Raji (cell line): ENCODE results near the gene ERVH48-1.
A peak's percentile ranks its signal among the peaks of the same experiment; 100 is the strongest.

Experiments used
- POLR2A ChIP-seq: IDR thresholded peaks from 2 replicates; pipeline ENCODE4 v1.6.1; 2011; ENCODE audit warnings: low read depth, low read length, control low read depth; ENCODE audit not compliant: insufficient read depth

Gene ERVH48-1

DNA sequence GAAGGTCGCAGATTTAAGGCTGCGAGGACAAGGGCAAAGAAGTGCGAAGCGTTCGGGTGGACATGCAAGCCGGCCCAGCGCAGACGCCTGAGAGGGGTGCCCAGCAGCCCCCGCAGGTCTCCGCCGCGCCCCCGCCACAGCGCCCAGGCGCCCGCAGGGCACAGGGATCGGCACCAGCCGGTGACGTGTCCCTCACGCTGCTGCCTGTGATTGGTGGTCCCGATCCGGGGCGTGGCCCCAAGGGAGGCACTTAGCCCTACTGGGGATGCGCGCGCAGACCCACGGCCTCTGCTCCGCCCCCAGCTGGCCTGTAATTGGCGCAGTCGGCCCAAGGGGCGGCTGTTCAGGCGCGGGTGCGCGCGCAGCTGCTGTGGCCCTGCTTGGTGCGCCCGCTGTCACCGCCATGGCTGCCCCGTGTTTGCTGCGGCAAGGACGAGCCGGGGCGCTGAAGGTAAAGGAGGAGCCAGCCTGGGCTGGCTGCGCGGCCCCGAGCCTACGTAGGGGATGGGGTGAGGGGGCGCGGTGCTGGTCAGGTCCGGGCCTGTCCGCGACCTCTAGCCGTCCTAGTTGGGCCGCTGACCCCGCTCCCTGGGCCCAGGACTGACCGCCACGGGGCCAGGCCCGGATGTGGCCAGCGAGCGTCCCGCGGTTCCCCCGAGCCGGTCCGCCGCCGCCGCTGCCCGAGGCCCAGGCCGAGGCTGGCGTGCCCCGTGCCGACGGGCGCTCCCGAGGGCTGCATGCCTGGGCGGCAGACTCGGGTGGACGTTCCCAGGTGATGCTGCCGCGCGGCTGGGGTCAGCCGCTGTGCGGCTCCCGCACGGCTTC is 32.3 kb downstream of the ERVH48-1 start, which contains the start of gene NDUFV3:
Gene NDUFV3, plus strand, starts transcription at position 379 of the 825 bp plus-strand sequence. Its CDS starts 25 bp downstream, at position 404.
- peak; percentile 98 for TF ChIP-seq POLR2A

GRCh38 chr21:42892582-42892930 is 32.9 kb downstream of the ERVH48-1 start:
- TF ChIP-seq POLR2A, result no peak

GRCh38 chr21:42887326-42887725 is 38.1 kb downstream of the ERVH48-1 start:
- TF ChIP-seq POLR2A, result no peak

DNA sequence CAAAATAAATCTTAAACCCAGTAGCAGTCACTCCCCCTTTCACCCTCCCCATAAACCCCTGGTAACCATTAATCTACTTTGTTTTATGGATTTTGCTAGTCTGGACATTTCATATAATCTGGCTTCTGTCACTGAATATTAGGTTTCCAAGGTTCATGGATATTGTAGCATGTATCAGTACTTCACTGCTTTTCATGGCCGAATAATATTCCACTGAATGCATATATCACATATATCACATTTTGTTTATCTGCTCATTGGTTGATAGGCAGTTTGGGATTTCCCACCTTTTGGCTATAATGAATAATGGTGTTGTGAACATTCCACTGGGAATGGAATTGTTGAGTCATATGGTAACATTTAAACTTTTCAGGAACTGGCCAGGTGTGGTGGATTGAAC is 41.5 kb downstream of the ERVH48-1 start:
- no peak for TF ChIP-seq POLR2A

DNA sequence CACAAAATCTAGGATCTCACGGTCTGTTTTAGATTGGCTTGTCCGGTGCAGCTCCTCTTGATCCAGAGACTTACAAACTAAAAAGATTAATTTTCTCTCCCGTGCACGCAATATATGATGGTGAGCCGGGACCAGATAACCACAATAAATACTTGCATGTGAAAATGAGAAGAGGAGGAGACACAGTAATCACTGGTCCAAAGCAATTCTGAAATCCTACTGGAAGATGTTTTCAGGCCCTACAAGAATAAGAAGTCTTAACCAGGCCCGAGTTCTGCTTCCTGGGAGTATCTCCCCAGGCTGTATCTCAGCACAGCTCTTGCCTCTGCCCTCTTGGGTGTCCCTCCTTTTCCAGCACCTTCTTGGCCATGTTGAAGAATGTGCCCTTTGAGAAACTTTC is 45.1 kb downstream of the ERVH48-1 start:
- TF ChIP-seq POLR2A, result no peak

DNA sequence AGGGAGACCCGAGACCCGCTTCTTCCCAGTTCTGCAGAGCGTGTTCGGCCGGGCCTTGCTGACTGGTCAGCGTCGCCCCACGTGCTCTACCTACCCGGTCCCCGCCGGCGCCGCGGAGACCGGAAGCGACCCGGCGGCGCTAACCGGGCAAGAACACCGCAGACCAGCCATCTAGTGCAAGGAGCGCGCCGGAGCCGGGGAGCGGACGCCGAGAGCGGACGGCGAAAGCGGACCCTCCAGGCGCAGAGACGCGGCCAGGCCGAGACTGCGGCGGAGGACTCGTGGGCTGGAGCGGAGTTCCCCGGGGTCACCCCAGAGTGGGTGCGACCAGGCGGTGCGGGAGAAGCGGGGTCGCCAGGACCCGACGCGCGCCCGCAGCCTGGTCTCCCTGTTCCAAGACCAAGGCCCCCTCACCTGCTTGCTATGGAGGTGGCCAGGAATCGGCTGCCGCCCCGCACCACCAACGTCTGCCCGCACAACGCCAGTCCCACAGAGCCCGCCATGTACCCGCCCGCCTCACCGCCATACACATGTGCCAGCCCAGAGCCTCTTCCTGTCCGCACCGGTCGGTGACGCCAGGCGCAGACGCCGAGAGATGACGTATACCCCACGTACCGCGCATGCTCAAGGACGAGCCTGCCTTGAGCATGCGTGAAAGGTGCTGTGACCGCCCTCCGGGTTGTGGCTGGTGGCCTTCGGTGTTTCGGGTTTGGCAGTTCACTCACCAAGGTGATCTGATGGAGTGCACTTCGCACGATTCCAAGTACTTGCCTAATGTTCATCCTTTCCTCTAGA is 46.2 kb downstream of the ERVH48-1 start, which contains the start of gene WDR4:
Gene WDR4, minus strand, starts transcription at position 547 of the 795 bp plus-strand sequence. Its CDS starts 44 bp downstream, at position 503.
- peak; percentile 99 for TF ChIP-seq POLR2A

GRCh38 chr21:42878678-42878992 is 46.8 kb downstream of the ERVH48-1 start:
- TF ChIP-seq POLR2A, result no peak

DNA sequence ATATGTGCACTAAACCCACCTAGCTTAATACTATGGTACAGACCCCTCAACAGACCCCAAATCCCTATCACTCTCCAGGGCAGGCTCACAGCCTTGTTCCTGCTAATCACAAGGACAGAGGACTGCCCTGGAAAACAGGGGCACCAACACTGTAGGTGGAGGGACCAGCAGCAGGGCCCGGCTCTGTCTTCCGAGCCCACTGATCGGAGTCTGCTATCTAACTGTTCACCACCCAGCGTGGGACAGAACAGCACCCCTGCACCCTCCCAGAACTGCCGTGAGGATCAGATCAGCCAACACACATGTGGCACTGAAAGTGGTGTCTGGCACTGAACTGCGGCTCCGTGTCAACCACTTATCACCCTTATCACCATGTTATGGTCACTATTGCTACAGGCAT is 52.3 kb downstream of the ERVH48-1 start:
- TF ChIP-seq POLR2A, result no peak

GRCh38 chr21:42868196-42868595 is 57.2 kb downstream of the ERVH48-1 start:
- TF ChIP-seq POLR2A, result no peak
